Bronchial epithelial cell (primary cell): ENCODE data around the gene CFAP210. TPM values are rescaled to one million over a fixed set of nuclear protein-coding genes. Genes with fewer than 3 reads are reported as not detected.

Experiments used
- DNase-seq: peaks from one replicate; pipeline ENCODE4 v3.0.0-alpha.2; 2010; ENCODE audit warnings: low read depth
- FAIRE-seq: peaks from 2 replicates; lab custom pipeline; 2011; peaks lifted over from hg19 to GRCh38; lab: Jason Lieb, UNC
- H3K27me3 ChIP-seq: 2 replicates; pipeline ENCODE4 v1.5.1; 2011; ENCODE audit warnings: low read length; ENCODE audit not compliant: control insufficient read depth, insufficient read depth
- H3K36me3 ChIP-seq: 2 replicates; pipeline ENCODE4 v1.5.1; 2011; ENCODE audit warnings: low read length; ENCODE audit not compliant: control insufficient read depth, insufficient read depth
- H3K4me3 ChIP-seq: 2 replicates; pipeline ENCODE4 v1.5.1; 2011; ENCODE audit warnings: mild to moderate bottlenecking, low read depth, low read length, control low read depth
- total RNA-seq: library from RNA; depleted of rRNA; stranded (reverse); fragments of >200 nt; gene quantifications from 2 replicates; pipeline ENCODE4 v1.2.1, GENCODE V29; 2014
- TF ChIP-seq, protein P1 (sequence below): IDR thresholded peaks from 2 replicates; pipeline ENCODE4 v1.5.1; 2011; ENCODE audit warnings: mild to moderate bottlenecking, moderate library complexity, low read length, control low read depth, inconsistent platforms; ENCODE audit not compliant: insufficient read depth, severe bottlenecking

Gene CFAP210
- total RNA-seq, 1 donor from 2014 or later, result not detected

DNA sequence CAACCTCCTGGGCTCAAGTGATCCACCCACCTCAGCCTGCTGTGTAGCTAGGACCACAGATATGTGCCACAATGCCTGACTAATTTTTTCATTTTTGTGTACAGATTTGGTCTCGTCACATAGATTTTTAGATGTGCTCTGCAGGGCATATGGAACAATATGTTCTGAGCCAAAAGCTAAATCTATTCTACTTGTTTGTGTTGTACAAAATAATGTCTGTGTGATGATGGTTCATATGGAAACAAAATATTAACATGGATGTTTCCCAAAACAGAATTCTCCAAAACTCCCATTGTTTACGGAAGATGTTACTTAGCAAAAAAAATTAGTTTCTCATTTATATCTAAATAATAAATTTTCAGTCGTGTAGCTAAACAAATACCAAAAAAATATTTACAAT is 26.8 kb upstream of the CFAP210 start:
- no peak for FAIRE-seq
- H3K4me3 ChIP-seq, result no peak overlapping the region

DNA sequence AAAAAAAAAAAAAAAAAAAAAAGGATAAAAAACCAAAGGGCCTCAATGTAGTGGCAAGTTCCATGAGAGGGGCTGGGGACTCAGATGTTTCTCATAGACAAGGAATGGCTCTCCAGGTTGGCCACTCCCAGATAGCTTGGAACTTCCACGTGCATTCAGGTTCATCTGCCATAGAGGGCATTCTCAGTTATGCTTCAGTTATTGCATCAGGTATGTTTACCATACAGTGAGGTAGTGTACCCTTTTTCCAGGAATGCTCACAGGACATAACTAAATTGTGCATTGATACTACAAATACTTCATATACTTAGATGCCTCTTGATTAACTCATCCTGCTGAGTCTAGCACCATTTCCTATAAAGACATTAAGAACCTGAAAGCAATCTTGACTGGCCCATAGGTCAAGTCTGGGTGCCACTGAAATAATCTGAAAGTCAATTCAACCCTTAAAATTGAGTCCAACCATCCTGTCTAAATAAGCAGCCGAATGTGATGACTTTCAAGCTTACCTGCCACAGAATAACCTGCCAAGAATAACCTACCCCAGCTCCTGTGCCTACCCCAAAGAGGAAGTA is 24.8 kb upstream of the CFAP210 start:
- TF ChIP-seq, protein P1, sequence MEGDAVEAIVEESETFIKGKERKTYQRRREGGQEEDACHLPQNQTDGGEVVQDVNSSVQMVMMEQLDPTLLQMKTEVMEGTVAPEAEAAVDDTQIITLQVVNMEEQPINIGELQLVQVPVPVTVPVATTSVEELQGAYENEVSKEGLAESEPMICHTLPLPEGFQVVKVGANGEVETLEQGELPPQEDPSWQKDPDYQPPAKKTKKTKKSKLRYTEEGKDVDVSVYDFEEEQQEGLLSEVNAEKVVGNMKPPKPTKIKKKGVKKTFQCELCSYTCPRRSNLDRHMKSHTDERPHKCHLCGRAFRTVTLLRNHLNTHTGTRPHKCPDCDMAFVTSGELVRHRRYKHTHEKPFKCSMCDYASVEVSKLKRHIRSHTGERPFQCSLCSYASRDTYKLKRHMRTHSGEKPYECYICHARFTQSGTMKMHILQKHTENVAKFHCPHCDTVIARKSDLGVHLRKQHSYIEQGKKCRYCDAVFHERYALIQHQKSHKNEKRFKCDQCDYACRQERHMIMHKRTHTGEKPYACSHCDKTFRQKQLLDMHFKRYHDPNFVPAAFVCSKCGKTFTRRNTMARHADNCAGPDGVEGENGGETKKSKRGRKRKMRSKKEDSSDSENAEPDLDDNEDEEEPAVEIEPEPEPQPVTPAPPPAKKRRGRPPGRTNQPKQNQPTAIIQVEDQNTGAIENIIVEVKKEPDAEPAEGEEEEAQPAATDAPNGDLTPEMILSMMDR, result no peak
- H3K36me3 ChIP-seq, result no peaks in the 10 kb centered on the region
- no peak for FAIRE-seq

More for the DNA sequence above, 26.8 kb upstream of the CFAP210 start:
- DNase-seq, result no peak
- TF ChIP-seq, protein P1, result no peak
- H3K36me3 ChIP-seq, result no peaks in the 10 kb centered on the region
- no peaks in the 10 kb centered on the region for H3K27me3 ChIP-seq

DNA sequence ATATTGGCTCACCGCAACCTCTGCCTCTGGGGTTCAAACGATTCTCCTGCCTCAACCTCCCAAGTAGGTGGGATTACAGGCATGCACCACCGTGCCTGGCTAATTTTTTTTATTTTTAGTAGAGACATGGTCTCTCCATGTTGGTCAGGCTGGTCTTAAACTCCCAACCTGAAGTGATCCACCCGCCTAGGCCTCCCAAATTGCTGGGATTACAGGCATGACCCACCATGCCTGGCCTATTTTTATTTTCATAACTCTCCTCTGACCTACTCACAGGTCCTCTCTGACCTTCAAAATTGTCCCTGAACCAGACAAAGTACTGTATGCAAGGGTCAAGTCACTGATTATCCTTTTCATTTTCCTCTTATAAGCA is 23.5 kb upstream of the CFAP210 start:
- TF ChIP-seq, protein P1, result no peak
- H3K4me3 ChIP-seq, result no peak overlapping the region
- no peaks in the 10 kb centered on the region for H3K36me3 ChIP-seq
- FAIRE-seq, result no peak
- H3K27me3 ChIP-seq, result no peaks in the 10 kb centered on the region
- DNase-seq, result no peak

More for the DNA sequence above, 24.8 kb upstream of the CFAP210 start:
- no peak overlapping the region for H3K4me3 ChIP-seq
- H3K27me3 ChIP-seq, result no peaks in the 10 kb centered on the region
- no peak for DNase-seq

DNA sequence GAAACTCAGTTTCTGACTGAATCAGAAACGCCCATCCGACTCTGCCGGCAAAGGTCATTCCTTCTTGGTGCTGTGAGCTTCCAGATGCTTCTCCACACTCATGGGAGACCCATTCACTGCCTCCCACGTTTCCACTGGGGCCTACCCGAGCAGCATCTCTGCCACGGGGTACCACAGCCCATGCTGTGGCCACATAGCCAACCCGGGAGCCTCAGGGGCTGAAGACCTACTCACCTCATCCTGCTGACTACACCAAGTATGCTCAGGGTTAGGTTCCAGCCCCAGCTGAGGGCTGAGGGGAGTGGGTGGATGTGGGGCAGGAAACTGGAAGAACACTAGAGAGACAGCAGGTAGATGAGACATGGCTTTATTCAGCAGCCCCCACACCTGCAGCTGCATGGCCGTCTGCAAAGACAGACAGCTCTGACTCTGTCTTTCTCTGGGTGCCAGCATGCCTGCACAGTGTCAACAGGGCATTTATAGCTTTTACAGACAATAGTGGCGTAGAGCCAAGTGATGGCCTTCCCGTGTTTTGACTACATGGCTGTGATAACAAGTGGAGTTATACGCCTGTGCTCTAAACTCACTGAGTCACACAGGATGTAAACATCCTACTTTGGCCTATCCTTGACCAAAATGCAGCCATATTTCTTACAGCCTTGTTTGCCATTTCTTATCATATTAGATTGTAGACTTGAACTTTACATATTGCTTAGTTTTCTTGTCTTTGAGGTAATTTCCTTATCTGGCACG is 22.9 kb upstream of the CFAP210 start:
- FAIRE-seq, result no peak
- TF ChIP-seq, protein P1, result no peak
- Histone ChIP-seq H3K27me3 (no peaks in the 10 kb centered on the region), H3K36me3 (no peaks in the 10 kb centered on the region), H3K4me3 (no peak overlapping the region)
- peak; percentile 44 for DNase-seq

DNA sequence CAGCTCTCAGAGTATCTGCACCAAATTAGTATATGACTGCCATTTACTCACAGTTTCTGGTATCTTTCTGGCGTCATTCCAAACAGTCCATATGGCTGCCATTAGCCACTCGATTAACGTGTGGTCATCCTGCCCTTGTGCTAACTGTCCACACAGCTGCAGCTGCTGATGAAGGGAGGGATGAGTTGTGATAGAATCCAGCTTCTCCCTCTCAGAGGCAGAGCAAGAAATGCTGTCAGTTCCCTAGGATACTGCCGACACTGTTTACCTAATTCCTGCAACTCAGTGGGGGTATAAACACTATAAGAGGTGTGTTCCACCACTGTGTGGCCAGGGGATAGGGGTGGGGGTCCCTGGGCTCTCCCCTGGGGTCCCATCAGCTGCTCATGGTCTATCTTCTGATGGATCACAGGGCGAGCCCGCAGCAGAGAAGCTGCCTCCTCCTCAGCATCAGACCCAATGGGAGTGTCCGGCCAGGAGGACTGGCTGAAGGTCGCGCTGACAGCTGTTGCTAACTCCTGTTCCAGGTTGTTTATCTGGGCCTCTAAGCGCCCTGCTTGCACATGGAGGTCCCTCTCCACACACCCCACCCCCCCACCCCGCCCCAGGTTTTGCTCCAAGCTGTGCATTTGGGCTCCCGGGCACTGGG is 22.2 kb upstream of the CFAP210 start:
- DNase-seq, result peak; percentile 13
- Histone ChIP-seq H3K27me3 (no peaks in the 10 kb centered on the region), H3K4me3 (no peak overlapping the region), H3K36me3 (no peaks in the 10 kb centered on the region)
- TF ChIP-seq, protein P1, result no peak
- FAIRE-seq, result no peak
